Astrocyte (in vitro differentiated cells and primary cell): ENCODE data around the gene MDK.

ENCODE experiments used
- EZH2 ChIP-seq: IDR thresholded peaks from 2 replicates; pipeline ENCODE4 v1.6.1; 2012; ENCODE audit warnings: mild to moderate bottlenecking, low read length, inconsistent platforms; ENCODE audit not compliant: insufficient read depth
- TF ChIP-seq, protein P1 (sequence below): IDR thresholded peaks from 2 replicates; pipeline ENCODE4 v1.5.1; 2011; ENCODE audit warnings: low read depth, mild to moderate bottlenecking, inconsistent platforms, low read length, moderate library complexity; ENCODE audit not compliant: insufficient read depth

DNA sequence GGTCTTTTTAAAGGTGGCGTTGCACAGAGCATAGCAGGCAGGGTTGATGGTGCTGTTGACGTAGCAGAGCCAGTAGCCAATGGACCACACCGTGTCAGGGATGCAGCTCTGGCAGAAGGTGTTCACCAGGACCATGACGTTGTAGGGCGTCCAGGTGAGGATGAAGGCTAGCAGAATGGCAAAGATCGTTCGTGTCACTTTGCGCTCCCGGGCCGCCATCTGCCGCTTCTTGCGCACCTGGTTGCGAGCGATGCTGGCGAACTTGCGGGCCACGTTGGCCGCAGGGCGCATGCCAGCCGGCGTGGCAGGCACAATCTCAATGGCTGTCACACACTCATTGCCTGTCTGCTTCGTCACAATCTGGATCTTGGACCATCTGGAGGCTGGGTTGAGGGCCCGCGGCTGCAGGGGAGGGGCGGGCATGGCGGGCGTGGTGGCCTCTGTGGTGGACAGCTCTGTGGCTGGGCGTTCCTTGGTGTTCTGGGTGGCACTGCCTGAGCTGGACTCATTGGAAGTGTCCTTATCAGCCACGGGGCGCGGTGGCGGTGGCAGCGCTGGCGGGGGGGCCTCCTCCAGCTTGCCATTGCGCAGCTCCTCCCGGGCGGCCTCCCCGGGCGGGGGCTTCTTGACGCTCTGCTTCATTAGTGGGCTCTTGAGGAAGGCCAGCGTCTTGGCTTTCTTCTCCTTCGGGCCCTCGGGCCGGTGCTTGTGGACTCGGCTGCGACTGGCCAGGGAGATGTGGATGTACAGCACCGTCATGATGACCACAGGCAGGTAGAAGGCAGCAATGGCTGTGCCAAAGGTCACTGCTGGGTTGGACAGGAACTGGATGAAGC is 3.9 kb downstream of the MDK start:
- TF ChIP-seq, protein P1, sequence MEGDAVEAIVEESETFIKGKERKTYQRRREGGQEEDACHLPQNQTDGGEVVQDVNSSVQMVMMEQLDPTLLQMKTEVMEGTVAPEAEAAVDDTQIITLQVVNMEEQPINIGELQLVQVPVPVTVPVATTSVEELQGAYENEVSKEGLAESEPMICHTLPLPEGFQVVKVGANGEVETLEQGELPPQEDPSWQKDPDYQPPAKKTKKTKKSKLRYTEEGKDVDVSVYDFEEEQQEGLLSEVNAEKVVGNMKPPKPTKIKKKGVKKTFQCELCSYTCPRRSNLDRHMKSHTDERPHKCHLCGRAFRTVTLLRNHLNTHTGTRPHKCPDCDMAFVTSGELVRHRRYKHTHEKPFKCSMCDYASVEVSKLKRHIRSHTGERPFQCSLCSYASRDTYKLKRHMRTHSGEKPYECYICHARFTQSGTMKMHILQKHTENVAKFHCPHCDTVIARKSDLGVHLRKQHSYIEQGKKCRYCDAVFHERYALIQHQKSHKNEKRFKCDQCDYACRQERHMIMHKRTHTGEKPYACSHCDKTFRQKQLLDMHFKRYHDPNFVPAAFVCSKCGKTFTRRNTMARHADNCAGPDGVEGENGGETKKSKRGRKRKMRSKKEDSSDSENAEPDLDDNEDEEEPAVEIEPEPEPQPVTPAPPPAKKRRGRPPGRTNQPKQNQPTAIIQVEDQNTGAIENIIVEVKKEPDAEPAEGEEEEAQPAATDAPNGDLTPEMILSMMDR, result no peak
- TF ChIP-seq EZH2, result no peak
